HPDE6-E6E7 (cell line): Measurements from ENCODE around the gene MRPL30.
"Not testable (repeated sequence)": the region's sequence is repeated elsewhere in the genome, so short reads cannot be mapped to it uniquely, and the experiment has no call there.

Experiments used
- DNase-seq: peaks from one replicate; pipeline ENCODE4 v3.0.0; 2011; ENCODE audit warnings: missing footprints; ENCODE audit errors: extremely low spot score

The MRPL30 gene

GRCh38 chr2:99184811-99185210 is 3.8 kb downstream of the MRPL30 start:
- no peak for DNase-seq

- no peak for DNase-seq
Observed at GRCh38 chr2:99187011-99187410, 6.0 kb downstream of the MRPL30 start.

GRCh38 chr2:99188357-99188756 is 7.4 kb downstream of the MRPL30 start:
- no peak for DNase-seq

- no peak for DNase-seq
Observed at GRCh38 chr2:99190548-99190947, 9.6 kb downstream of the MRPL30 start.

GRCh38 chr2:99192364-99192763 is 11.4 kb downstream of the MRPL30 start:
- DNase-seq: not testable (repeated sequence)

GRCh38 chr2:99198103-99198841 is 17.3 kb downstream of the MRPL30 start:
- DNase-seq: no peak

GRCh38 chr2:99200076-99200800 is 19.3 kb downstream of the MRPL30 start:
- DNase-seq: no peak

- no peak for DNase-seq
Observed at GRCh38 chr2:99201959-99202678, 21.1 kb downstream of the MRPL30 start.

GRCh38 chr2:99205491-99205890 is 24.5 kb downstream of the MRPL30 start:
- no peak for DNase-seq

- DNase-seq: no peak
Observed at GRCh38 chr2:99216096-99216495, 35.1 kb downstream of the MRPL30 start.

GRCh38 chr2:99217929-99218501 is 37.0 kb downstream of the MRPL30 start:
- no peak for DNase-seq

GRCh38 chr2:99233177-99233576 is 52.2 kb downstream of the MRPL30 start:
- DNase-seq: not testable (repeated sequence)

GRCh38 chr2:99238599-99238998 is 57.6 kb downstream of the MRPL30 start:
- DNase-seq: no peak

GRCh38 chr2:99240431-99240830 is 59.4 kb downstream of the MRPL30 start:
- DNase-seq: no peak

GRCh38 chr2:99242151-99242550 is 61.2 kb downstream of the MRPL30 start:
- no peak for DNase-seq
